ENCODE measurements around the gene UBE2V1. TPM values are rescaled to one million over a fixed set of nuclear protein-coding genes. Genes with fewer than 3 reads are reported as not detected.

The UBE2V1 gene
- total and polyA plus RNA-seq, 2 of the 13 experiments (the other 11 are each of a cell fraction or from before 2014, with no cell fraction given): 81.3 to 132 TPM

DNA sequence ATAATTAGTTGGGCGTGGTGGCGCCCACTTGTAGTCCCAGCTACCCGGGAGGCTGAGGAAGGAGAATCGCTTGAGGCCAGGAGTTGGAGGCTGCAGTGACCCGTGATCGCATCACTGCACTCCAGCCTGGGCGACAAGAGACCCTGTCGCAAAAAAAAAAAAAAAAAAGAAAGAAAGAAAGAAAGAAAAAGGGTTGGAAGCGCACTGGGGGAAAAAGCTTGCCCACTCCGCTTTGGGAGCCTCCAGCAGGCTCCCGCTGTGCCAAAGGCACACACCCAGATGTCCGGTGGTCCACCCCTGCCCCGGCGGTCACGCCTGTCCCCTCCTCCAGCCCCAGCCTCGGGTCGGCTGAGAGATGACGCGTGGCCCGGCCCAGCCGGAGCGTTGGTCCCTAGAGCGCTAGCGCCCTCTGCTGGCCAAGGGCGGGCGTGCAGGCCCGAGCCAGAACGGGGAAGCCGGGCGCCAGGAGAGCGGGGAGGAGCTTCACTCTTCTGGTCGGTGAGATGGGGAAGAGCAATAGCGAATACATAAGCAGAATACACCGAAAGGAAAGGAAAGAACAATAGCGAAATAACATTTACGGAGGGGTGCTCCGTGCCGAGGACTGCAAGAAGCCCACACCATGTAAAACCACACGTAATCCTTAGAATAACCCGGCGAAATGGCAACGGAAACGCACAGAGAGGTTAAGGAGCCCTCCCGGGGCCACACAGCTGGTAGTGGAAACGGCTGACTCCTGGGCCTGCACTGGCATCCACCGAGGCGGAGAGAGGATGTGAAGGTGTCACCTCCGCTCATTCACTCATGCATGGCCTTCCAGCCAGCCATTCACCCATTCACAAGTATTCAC, 41.7 kb downstream of the UBE2V1 start (continued):
- TF ChIP-seq, protein P1, sequence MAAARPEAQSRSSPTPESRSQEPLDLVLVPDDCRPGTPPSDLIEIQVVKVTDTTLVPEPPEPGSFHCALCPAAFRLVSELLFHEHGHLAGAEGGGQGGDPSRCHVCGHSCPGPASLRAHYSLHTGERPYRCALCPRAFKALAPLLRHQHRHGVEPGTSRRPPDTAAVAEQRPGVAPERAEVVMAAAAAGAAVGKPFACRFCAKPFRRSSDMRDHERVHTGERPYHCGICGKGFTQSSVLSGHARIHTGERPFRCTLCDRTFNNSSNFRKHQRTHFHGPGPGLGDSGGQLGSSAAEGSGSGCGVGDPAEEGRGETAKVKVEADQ (CRISPR knock-in tag; IDR thresholded peaks at IDR 0.05; ENCODE audit: borderline replicate concordance): no peak
- TF ChIP-seq ZNF614 (CRISPR knock-in tag; IDR thresholded peaks at IDR 0.05; ENCODE audit: borderline replicate concordance): peak; percentile 88; the same call in 1 of the 2 replicates
- TF ChIP-seq SAFB2 (CRISPR knock-in tag; IDR thresholded peaks at IDR 0.05; ENCODE audit: borderline replicate concordance, low read depth): peak; percentile 63; the same call in 1 of the 2 replicates
- TF ChIP-seq, protein P2, sequence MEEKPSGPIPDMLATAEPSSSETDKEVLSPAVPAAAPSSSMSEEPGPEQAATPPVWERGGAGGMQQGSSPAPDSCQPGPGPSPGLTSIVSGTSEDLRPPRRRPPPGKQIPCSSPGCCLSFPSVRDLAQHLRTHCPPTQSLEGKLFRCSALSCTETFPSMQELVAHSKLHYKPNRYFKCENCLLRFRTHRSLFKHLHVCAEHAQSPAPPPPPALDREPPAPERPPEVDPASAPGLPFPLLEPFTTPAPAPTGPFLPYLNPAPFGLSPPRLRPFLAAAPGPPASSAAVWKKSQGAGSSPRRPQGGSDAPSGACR (CRISPR knock-in tag; IDR thresholded peaks at IDR 0.05): no peak
- TF ChIP-seq, protein P3, sequence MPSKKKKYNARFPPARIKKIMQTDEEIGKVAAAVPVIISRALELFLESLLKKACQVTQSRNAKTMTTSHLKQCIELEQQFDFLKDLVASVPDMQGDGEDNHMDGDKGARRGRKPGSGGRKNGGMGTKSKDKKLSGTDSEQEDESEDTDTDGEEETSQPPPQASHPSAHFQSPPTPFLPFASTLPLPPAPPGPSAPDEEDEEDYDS (CRISPR knock-in tag; IDR thresholded peaks at IDR 0.05): peak; percentile 86
- no peak for TF ChIP-seq ZNF552 (CRISPR knock-in tag; IDR thresholded peaks at IDR 0.05; ENCODE audit: borderline replicate concordance)
- TF ChIP-seq ZNF143 (CRISPR knock-in tag; IDR thresholded peaks at IDR 0.05): no peak
- TF ChIP-seq, protein P4, sequence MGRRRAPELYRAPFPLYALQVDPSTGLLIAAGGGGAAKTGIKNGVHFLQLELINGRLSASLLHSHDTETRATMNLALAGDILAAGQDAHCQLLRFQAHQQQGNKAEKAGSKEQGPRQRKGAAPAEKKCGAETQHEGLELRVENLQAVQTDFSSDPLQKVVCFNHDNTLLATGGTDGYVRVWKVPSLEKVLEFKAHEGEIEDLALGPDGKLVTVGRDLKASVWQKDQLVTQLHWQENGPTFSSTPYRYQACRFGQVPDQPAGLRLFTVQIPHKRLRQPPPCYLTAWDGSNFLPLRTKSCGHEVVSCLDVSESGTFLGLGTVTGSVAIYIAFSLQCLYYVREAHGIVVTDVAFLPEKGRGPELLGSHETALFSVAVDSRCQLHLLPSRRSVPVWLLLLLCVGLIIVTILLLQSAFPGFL (CRISPR knock-in tag; IDR thresholded peaks at IDR 0.05): no peak
- peak; percentile 89; the same call in 1 of the 2 replicates for TF ChIP-seq MTF2 (CRISPR knock-in tag; IDR thresholded peaks at IDR 0.05; ENCODE audit: borderline replicate concordance)
- TF ChIP-seq ZNF235 (CRISPR knock-in tag; IDR thresholded peaks at IDR 0.05; ENCODE audit: borderline replicate concordance): no peak
- no peak for TF ChIP-seq ZNF256 (CRISPR knock-in tag; conservative IDR thresholded peaks at IDR 0.05)
- TF ChIP-seq SMAD9 (CRISPR knock-in tag; IDR thresholded peaks at IDR 0.05): no peak
- 0 out of 2 replicates have a peak, but pooled peaks have one; percentile 32 for TF ChIP-seq ZNF629 (CRISPR knock-in tag; conservative IDR thresholded peaks at IDR 0.05)
- peak; percentile 53; the same call in 1 of the 2 replicates for TF ChIP-seq MEIS2 (CRISPR knock-in tag; IDR thresholded peaks at IDR 0.05)
- TF ChIP-seq TAF15 (IDR thresholded peaks at IDR 0.05; ENCODE audit: low read depth, low read length, poor library complexity, severe bottlenecking): peak; percentile 94
- TF ChIP-seq MAFF (IDR thresholded peaks at IDR 0.05; ENCODE audit: low read depth, low read length): no peak
- peak; percentile 100 for TF ChIP-seq KDM3A (CRISPR knock-in tag; IDR thresholded peaks at IDR 0.05; ENCODE audit: low read depth)
- TF ChIP-seq CHD4 (IDR thresholded peaks at IDR 0.05; ENCODE audit: borderline replicate concordance, low read length): peak; percentile 61; the same call in 1 of the 2 replicates
- TF ChIP-seq, protein P5, sequence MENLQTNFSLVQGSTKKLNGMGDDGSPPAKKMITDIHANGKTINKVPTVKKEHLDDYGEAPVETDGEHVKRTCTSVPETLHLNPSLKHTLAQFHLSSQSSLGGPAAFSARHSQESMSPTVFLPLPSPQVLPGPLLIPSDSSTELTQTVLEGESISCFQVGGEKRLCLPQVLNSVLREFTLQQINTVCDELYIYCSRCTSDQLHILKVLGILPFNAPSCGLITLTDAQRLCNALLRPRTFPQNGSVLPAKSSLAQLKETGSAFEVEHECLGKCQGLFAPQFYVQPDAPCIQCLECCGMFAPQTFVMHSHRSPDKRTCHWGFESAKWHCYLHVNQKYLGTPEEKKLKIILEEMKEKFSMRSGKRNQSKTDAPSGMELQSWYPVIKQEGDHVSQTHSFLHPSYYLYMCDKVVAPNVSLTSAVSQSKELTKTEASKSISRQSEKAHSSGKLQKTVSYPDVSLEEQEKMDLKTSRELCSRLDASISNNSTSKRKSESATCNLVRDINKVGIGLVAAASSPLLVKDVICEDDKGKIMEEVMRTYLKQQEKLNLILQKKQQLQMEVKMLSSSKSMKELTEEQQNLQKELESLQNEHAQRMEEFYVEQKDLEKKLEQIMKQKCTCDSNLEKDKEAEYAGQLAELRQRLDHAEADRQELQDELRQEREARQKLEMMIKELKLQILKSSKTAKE (CRISPR knock-in tag; IDR thresholded peaks at IDR 0.05; ENCODE audit: borderline replicate concordance): peak; percentile 56; the same call in 1 of the 2 replicates
- TF ChIP-seq ZNF274 (CRISPR knock-in tag; IDR thresholded peaks at IDR 0.05): peak; percentile 96
- TF ChIP-seq, protein P6, sequence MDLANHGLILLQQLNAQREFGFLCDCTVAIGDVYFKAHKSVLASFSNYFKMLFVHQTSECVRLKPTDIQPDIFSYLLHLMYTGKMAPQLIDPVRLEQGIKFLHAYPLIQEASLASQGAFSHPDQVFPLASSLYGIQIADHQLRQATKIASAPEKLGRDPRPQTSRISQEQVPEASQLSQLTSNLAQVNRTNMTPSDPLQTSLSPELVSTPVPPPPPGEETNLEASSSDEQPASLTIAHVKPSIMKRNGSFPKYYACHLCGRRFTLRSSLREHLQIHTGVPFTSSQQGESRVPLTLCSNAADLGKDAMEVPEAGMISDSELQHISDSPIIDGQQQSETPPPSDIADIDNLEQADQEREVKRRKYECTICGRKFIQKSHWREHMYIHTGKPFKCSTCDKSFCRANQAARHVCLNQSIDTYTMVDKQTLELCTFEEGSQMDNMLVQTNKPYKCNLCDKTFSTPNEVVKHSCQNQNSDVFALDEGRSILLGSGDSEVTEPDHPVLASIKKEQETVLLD (CRISPR knock-in tag; IDR thresholded peaks at IDR 0.05; ENCODE audit: low read depth): 0 out of 2 replicates have a peak, but pooled peaks have one; percentile 48
